ENCODE data around the gene CHMP6. TPM values are rescaled to one million over a fixed set of nuclear protein-coding genes. Genes with fewer than 3 reads are reported as not detected.

CHMP6 gene
- polyA plus RNA-seq, 6 donors from 2014 or later = 38.8 to 51.8 (median 43.5) TPM

DNA sequence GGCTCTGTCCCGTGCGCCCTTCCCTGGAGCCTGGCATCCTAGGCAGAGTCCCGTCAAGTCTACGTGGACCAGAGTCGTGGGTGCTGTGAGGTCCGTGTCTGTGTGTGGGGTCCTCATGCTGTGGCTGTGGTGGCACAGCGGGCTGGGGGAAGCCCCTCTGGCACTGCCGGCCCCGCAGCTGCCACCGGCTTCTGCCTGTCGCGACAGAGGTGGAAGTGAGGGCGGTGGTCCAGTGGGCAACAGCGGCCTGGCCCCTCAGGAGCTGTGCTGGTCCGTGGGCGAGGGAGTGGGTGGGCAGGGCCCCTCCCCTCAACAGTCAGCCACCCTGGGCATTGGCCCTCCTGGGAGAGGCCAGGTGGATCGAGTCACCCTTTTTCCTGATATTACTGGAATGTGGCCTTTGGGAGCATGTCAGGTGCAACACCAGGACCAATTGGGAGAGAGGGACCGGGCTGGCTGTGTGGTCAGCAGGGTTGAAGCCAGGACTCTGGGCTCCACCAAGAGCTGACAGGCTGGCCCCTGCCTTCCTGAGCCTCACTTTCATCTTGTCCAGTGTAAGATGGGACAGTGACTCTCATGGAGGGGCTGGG is 55.2 kb downstream of the CHMP6 start:
- H3K27me3 Mint-ChIP-seq = peaks cover 4 to 31% (median 7%) of the 10 kb centered on the region in 3 donors
- no peak overlapping the region for H3K4me3 Mint-ChIP-seq
- ATAC-seq (ENCODE audit: low read depth in 2 of 2) (no peak), DNase-seq (no peak)
- no peaks in the 10 kb centered on the region for H3K36me3 Mint-ChIP-seq
- H3K9me3 Mint-ChIP-seq = no peaks in the 10 kb centered on the region
- no peak overlapping the region for H3K27ac Mint-ChIP-seq
- peaks cover 0 to 12% (median 4%) of the 10 kb centered on the region in 3 donors for H3K4me1 Mint-ChIP-seq

GRCh38 chr17:81048827-81049371 is 57.3 kb downstream of the CHMP6 start:
- Mint-ChIP-seq H3K27me3 (peaks cover 4 to 31% (median 7%) of the 10 kb centered on the region in 3 donors), H3K4me1 (peaks cover 0 to 12% (median 4%) of the 10 kb centered on the region in 3 donors), H3K4me3 (peak overlapping the region in 1 of 8 donors; percentile 33), H3K36me3 (no peaks in the 10 kb centered on the region), H3K27ac (peak overlapping the region in 3 of 6 donors; percentile 42 to 50 (median 44)), H3K9me3 (no peaks in the 10 kb centered on the region)
- ATAC-seq (ENCODE audit: low read depth in 2 of 2) = no peak
- no peak for DNase-seq

- peak overlapping the region in 2 of 6 donors; percentile 50 to 78 for H3K27ac Mint-ChIP-seq
- no peaks in the 10 kb centered on the region for H3K9me3 Mint-ChIP-seq
- H3K36me3 Mint-ChIP-seq = no peaks in the 10 kb centered on the region
- H3K4me3 Mint-ChIP-seq = peak overlapping the region in 4 of 8 donors; percentile 7 to 47 (median 18)
- peaks cover 4 to 31% (median 7%) of the 10 kb centered on the region in 3 donors for H3K27me3 Mint-ChIP-seq
- H3K4me1 Mint-ChIP-seq = peaks cover 0 to 12% (median 4%) of the 10 kb centered on the region in 3 donors
- ATAC-seq (ENCODE audit: low read depth in 2 of 2) = no peak
- no peak for DNase-seq
These were observed 57.8 kb downstream of the CHMP6 start for GRCh38 chr17:81049372-81049911.

Other genes starting within 250 kb of the CHMP6 start
- gene BAIAP2, start 43.3 kb downstream of the CHMP6 start, polyA plus RNA-seq (ENCODE audit: low read depth in 6 of 6) = 1 to 10 TPM in 3 of 6 donors, under 1 TPM in 3; 0.19 to 6.1 (median 0.79) TPM
- gene PVALEF, start 173.7 kb downstream of the CHMP6 start, polyA plus RNA-seq (ENCODE audit: low read depth in 6 of 6) = not detected
- not detected for gene AATK, start 174.4 kb downstream of the CHMP6 start, polyA plus RNA-seq (ENCODE audit: low read depth in 6 of 6)
- gene CEP131, start 231.1 kb downstream of the CHMP6 start, polyA plus RNA-seq (ENCODE audit: low read depth in 6 of 6) = 10 to 100 TPM in 1 of 6 donors, 1 to 10 TPM in 4, not detected in 1; 3.1 to 11.6 (median 4.0) TPM
- gene TEPSIN, start 247.2 kb downstream of the CHMP6 start, polyA plus RNA-seq (ENCODE audit: low read depth in 6 of 6) = 10 to 100 TPM in 1 of 6 donors, 1 to 10 TPM in 5; 4.5 to 16.8 (median 7.6) TPM
- 10 to 100 TPM; 53.3 to 88.4 (median 81.7) TPM for gene NDUFAF8, start 247.5 kb downstream of the CHMP6 start, polyA plus RNA-seq (ENCODE audit: low read depth in 6 of 6)

All from naive B cell (primary cell).